GM12864 (cell line): Measurements from ENCODE around the gene STAT4.

Experiments
- DNase-seq: peaks from one replicate; pipeline ENCODE4 v3.0.0-alpha.2; 2011; ENCODE audit warnings: low read depth
- H3K4me3 ChIP-seq: 2 replicates; pipeline ENCODE4 v1.5.1; 2011; ENCODE audit warnings: mild to moderate bottlenecking, low read depth, low read length, control low read depth
- TF ChIP-seq, protein P1 (sequence below): IDR thresholded peaks from 2 replicates; pipeline ENCODE4 v1.5.1; 2011; ENCODE audit warnings: low read depth, mild to moderate bottlenecking, moderate library complexity, low read length, control low read depth, inconsistent platforms; ENCODE audit errors: missing control alignments

STAT4 gene

DNA sequence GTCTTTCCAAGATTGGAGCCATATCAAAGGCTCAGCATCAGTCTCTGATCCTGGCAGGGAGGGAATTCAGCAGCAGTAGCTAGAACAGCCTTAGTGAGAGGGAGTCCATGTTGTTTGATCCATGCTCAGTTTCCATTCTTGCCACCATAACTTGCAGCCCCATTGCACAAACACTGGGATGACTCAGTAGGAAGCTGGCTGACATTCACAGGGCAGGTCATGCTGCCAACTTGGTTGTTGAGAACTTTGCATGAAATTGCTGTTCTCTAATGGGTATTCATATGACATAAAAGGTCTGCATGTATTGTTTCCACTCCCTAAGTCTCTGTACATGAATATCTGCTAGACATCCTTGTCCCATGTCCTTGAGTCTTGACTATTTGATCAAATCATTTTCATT is 29.9 kb upstream of the STAT4 start:
- H3K4me3 ChIP-seq = no peak overlapping the region
- TF ChIP-seq, protein P1, sequence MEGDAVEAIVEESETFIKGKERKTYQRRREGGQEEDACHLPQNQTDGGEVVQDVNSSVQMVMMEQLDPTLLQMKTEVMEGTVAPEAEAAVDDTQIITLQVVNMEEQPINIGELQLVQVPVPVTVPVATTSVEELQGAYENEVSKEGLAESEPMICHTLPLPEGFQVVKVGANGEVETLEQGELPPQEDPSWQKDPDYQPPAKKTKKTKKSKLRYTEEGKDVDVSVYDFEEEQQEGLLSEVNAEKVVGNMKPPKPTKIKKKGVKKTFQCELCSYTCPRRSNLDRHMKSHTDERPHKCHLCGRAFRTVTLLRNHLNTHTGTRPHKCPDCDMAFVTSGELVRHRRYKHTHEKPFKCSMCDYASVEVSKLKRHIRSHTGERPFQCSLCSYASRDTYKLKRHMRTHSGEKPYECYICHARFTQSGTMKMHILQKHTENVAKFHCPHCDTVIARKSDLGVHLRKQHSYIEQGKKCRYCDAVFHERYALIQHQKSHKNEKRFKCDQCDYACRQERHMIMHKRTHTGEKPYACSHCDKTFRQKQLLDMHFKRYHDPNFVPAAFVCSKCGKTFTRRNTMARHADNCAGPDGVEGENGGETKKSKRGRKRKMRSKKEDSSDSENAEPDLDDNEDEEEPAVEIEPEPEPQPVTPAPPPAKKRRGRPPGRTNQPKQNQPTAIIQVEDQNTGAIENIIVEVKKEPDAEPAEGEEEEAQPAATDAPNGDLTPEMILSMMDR = no peak
- no peak for DNase-seq

DNA sequence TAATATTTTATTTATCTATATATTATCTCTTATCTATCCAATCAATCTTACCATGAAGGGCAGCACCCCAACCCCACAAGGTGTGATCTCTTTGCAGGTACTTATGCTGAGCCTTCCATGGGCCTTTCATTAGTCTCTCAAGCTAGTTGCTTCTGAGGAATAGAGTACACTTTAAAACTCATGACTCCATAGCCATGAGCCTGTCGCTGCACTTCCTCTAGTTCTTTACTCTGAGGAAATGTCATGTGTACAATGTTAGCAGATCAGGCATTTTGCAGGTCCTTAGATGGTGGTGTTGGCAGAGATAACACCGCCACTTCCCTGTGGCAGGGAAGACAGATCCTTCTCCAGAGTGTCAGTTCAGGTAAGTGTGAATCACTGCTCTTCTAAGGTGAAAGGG is 29.5 kb upstream of the STAT4 start:
- TF ChIP-seq, protein P1 = no peak
- no peak overlapping the region for H3K4me3 ChIP-seq

DNA sequence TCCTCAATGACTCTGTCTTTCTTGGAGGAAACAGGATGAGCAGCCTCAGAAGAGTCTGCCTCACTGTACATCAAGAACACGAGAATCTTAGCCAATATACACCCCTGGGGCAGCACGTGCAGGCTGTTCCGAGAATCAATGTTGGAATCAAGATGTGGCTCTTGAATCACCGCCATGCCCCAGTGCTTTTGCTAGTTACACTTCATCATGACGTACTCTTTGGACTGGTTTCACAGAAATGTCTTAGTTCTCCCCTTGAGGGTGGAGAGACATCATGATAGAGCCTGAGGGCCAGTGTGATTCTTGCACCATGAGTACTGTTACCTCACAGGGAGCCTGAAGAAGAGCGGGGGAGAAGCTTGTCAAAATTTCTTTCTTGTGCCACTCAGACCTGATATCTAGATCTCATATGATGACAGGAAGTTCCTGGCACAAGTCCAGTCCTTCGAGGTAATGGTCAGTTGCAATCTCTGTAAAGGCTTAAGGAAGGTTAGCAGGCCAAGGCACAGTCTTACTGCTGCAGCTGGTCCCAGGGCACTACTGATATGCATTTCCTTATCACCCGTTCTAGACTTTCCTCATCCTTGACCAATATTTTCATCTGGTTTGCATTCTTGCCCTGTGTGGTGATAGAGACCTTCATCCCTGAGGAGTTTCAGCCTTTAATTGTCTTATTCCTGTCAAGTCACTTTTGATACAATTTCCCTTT is 28.2 kb upstream of the STAT4 start:
- DNase-seq = no peak
- no peak overlapping the region for H3K4me3 ChIP-seq

More for the DNA sequence above, 29.5 kb upstream of the STAT4 start:
- DNase-seq = no peak

DNA sequence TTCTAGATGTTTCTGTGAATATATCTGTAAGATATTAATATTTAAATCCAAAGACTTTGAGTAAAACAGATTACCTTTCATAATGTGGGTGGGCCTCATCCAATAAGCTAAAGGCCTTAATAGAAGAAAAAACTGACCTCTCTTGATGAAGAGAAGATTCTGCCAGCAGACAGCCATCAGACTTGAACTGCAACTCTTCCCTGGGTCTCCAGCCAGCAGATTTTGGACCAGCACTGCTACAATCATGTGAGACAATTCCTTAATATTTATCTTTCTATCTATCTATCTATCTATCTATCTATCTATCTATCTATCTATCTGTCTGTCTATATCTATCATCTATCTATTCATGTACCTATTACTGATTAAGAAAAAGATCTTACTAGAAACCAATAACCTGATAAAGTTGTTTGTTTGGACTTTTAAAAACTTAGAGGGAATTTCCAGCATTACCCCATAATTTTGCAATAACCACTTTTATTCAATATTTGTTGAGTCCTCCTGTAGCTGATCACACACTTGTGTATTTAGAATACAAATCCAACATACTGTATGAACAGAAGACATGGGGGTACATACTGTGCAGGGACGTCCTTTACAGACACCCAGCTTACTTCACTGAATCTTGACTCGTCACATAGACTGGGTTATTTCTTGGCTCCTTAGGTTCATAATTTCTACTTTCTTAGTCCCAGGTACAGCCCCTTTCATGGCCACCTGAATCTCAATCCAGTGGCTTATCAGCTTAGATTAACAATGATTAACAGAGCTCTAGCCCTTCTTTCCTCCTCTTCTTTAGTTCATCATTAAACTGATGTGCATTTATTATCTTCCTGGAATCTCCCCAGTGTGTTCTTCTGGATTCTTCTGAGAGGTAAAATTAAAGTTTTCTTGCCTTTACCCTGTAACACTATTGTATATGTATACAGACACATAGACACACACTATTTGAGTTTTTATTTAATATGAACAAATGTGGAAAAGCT is 27.2 kb upstream of the STAT4 start:
- TF ChIP-seq, protein P1 = no peak
- no peak overlapping the region for H3K4me3 ChIP-seq
- no peak for DNase-seq

More for the DNA sequence above, 28.2 kb upstream of the STAT4 start:
- TF ChIP-seq, protein P1 = no peak

DNA sequence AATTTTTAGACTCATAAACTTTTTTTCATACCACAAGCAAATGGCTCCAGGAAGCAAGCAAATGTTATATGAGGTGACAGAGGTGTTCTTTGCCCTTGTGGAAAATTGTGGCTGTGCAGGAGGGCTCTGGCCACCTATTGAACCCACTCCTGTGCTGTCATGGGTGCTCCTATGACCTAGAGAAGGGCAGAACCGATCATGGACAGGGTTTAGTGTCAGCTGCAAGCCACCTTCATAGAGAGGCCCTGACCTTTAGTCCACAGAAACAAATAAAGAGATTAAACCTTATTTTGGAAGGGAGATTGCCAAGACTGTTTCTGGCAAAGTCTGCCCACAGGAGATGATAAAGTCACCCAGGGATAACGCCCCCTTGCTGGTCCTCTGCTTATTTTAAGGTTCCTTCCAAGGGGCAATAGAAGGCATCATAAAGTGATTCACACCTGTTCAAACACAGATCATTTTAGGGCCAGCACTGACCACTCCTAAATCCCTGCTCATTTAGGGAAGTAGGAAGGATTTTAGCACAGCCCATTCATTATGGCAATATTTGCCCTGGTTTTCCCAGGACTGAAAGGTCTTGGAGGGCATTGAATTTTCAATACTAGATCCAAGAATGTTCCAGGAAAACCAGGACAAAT is 26.1 kb upstream of the STAT4 start:
- TF ChIP-seq, protein P1 = no peak
- no peak overlapping the region for H3K4me3 ChIP-seq
- no peak for DNase-seq

DNA sequence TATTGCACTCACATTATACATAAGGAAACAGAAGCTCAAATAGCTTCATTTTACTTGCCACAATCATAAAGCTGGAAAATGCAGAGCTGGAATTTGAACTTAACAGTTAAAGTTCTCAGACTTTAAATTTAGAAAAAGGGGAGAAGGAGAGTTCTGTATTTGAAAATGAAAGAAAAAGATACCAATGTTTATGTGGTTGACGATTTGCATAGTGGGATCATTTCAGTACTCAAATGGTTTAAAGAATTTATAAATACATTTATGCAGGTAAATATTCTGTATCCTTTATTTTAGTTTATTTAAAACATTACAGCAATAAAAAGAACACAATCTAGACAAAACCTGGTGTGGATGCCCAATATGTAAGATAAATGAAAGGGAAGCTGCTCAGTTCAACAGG is 25.5 kb upstream of the STAT4 start:
- DNase-seq = no peak
- H3K4me3 ChIP-seq = no peak overlapping the region
- TF ChIP-seq, protein P1 = no peak
